AG04450 (cell line): ENCODE measurements around the gene DNPEP. TPM values are rescaled to one million over a fixed set of nuclear protein-coding genes. Genes with fewer than 3 reads are reported as not detected.
A peak's percentile ranks its signal among the peaks of the same experiment; 100 is the strongest.

Source experiments
- CTCF ChIA-PET: fragments of 300-600, 350-600 bp; formaldehyde crosslinking; extraction: SDS; loops from one replicate; lab custom pipeline; 2022; ENCODE audit warnings: antibody characterized with exemption, inconsistent platforms; lab: Charles Lee
- POLR2A ChIA-PET: fragments of 350-600 bp; formaldehyde crosslinking; extraction: SDS; loops from one replicate; lab custom pipeline; 2021; ENCODE audit warnings: antibody characterized with exemption, inconsistent platforms; lab: Yijun Ruan, JAX
- DNase-seq: peaks from one replicate; pipeline ENCODE4 v3.0.0-alpha.2; 2011; ENCODE audit warnings: low read depth, low spot score
- H3K27ac ChIP-seq: one replicate; pipeline ENCODE4 v1.5.1; 2012; ENCODE audit warnings: low read depth, low read length, control low read depth
- H3K27me3 ChIP-seq: one replicate; pipeline ENCODE4 v1.6.0; 2012; ENCODE audit warnings: low read length; ENCODE audit not compliant: control insufficient read depth, insufficient read depth
- H3K4me3 ChIP-seq: 2 replicates; pipeline ENCODE4 v1.5.1; 2011; ENCODE audit warnings: mild to moderate bottlenecking, low read depth, low read length, control low read depth
- H3K9me3 ChIP-seq: 2 replicates; pipeline ENCODE4 v1.5.1; 2012; ENCODE audit warnings: low read length; ENCODE audit not compliant: control insufficient read depth, insufficient read depth
- CTCF ChIP-seq: IDR thresholded peaks from 2 replicates; pipeline ENCODE4 v1.5.1; 2011; ENCODE audit warnings: low read depth, low read length, control low read depth, inconsistent platforms
- polyA minus RNA-seq: library from RNA; depleted of rRNA, polyadenylated mRNA; stranded (reverse); fragments of >200 nt; gene quantifications from 2 replicates; pipeline ENCODE4 v1.2.3, GENCODE V29; 2011; rRNA and poly(A)+ RNA removed
- polyA plus RNA-seq: library from polyadenylated mRNA; depleted of rRNA; stranded (reverse); fragments of >200 nt; gene quantifications from 2 replicates; pipeline ENCODE4 v1.2.3, GENCODE V29; 2011; rRNA removed

The DNPEP gene
- polyA plus RNA-seq (41.5 and 71.2 TPM in 2 replicates), polyA minus RNA-seq (48.2 and 81.9 TPM in 2 replicates)

- ChIA-PET CTCF (interaction anchor here (0.6 to 6.8 kb wide), 16 partner anchors 9 to 295 kb away, joined by 3 to 61 read pairs (median 4); partner anchors contain the start of gene SPEG), POLR2A (interaction anchor here (0.6 to 1.5 kb wide), 11 partner anchors 11 to 258 kb away, joined by 3 to 14 read pairs (median 5); partner anchors contain the start of genes DNAJB2, GMPPA and PTPRN)
- no peak for TF ChIP-seq CTCF
- Histone ChIP-seq H3K27ac (peak within 1 kb of the TSS; percentile 96), H3K4me3 (peak within 1 kb of the TSS; percentile 90), H3K27me3 (peaks cover 4% of the 10 kb centered on the region), H3K9me3 (no peaks in the 10 kb centered on the region; the same call in 1 of the 2 replicates)
- no peak for DNase-seq
These were observed at the start of gene DNPEP for GRCh38 chr2:219387306-219388120. DNPEP (minus strand) TSS chr2:219387912; CDS start chr2:219387794, 118 bp downstream.

- TF ChIP-seq CTCF, result no peak
- no peak for DNase-seq
- Histone ChIP-seq H3K27ac (no peak overlapping the region), H3K4me3 (no peak overlapping the region), H3K9me3 (no peaks in the 10 kb centered on the region; the same call in 1 of the 2 replicates), H3K27me3 (no peaks in the 10 kb centered on the region)
- ChIA-PET CTCF (interaction anchor here (0.8 to 1.6 kb wide), 6 partner anchors 22 to 93 kb away, joined by 3 to 6 read pairs (median 3); partner anchors contain the start of gene DNPEP), POLR2A (no interaction called here)
These were observed 49.4 kb upstream of the DNPEP start for GRCh38 chr2:219437141-219437540.

GRCh38 chr2:219436491-219436890, 48.8 kb upstream of the DNPEP start:
- H3K27me3 ChIP-seq, result no peaks in the 10 kb centered on the region
- H3K27ac ChIP-seq, result no peak overlapping the region
- CTCF ChIA-PET, result interaction anchor here (0.5 to 1.6 kb wide), 7 partner anchors 22 to 59 kb away, joined by 3 to 7 read pairs (median 5); partner anchors contain the start of gene DNPEP
- no peak for DNase-seq
- H3K9me3 ChIP-seq, result no peaks in the 10 kb centered on the region; the same call in 1 of the 2 replicates
- H3K4me3 ChIP-seq, result no peak overlapping the region
- TF ChIP-seq CTCF, result no peak
- POLR2A ChIA-PET, result no interaction called here

- no peaks in the 10 kb centered on the region for H3K27me3 ChIP-seq
- no peak for DNase-seq
- no peak overlapping the region for H3K4me3 ChIP-seq
- H3K27ac ChIP-seq, result no peak overlapping the region
- ChIA-PET POLR2A (no interaction called here), CTCF (interaction anchor here (0.5 to 1.3 kb wide), 2 partner anchors 33 to 39 kb away, joined by 5 to 7 read pairs; no protein-coding TSS in a partner anchor)
- no peaks in the 10 kb centered on the region; the same call in 1 of the 2 replicates for H3K9me3 ChIP-seq
- no peak for TF ChIP-seq CTCF
These were observed 48.0 kb upstream of the DNPEP start for GRCh38 chr2:219435701-219436100.
